H1 (cell line): Measurements from ENCODE around the gene MORN4. TPM values are rescaled to one million over a fixed set of nuclear protein-coding genes. Genes with fewer than 3 reads are reported as not detected.

Experiments
- CTCF ChIA-PET: fragments of 300-600 bp; sonication (Branson Sonifier 250); formaldehyde crosslinking; loops from one replicate; lab custom pipeline; 2021; ENCODE audit not compliant: partially characterized antibody; lab: Charles Lee
- POLR2A ChIA-PET: fragments of 300-600 bp; sonication (Branson Sonifier 250); formaldehyde crosslinking; loops from one replicate; lab custom pipeline; 2021; ENCODE audit warnings: inconsistent platforms; ENCODE audit not compliant: partially characterized antibody; lab: Charles Lee
- DNase-seq, 2 experiments: peaks; one replicate each; pipeline versions ENCODE4 v3.0.0 to v3.0.0-alpha.2; 2010 to 2022; ENCODE audit warnings: low spot score in 2 of 2, low read depth in 1 of 2, mixed read lengths in 1 of 2
- FAIRE-seq: peaks from 2 replicates; lab custom pipeline; 2011; peaks lifted over from hg19 to GRCh38; lab: Jason Lieb, UNC
- H2AFZ ChIP-seq: 2 replicates; pipeline ENCODE4 v1.8.1; 2012; ENCODE audit warnings: low read length, inconsistent platforms
- H2AK5ac ChIP-seq: 2 replicates; pipeline ENCODE4 v1.6.1; 2013; ENCODE audit warnings: low read depth, low read length
- H2BK120ac ChIP-seq: replicated peaks from 2 replicates; pipeline ENCODE3; 2013; ENCODE audit warnings: low read depth, low read length, inconsistent platforms
- H2BK12ac ChIP-seq: 2 replicates; pipeline ENCODE4 v1.6.1; 2013; ENCODE audit warnings: low read depth, low read length
- H2BK15ac ChIP-seq: 2 replicates; pipeline ENCODE4 v1.6.1; 2013; ENCODE audit warnings: low read length
- H2BK20ac ChIP-seq: 2 replicates; pipeline ENCODE4 v1.6.1; 2013; ENCODE audit warnings: low read length
- H2BK5ac ChIP-seq: 2 replicates; pipeline ENCODE4 v1.6.1; 2013; ENCODE audit warnings: low read depth, low read length
- H3K14ac ChIP-seq: 2 replicates; pipeline ENCODE4 v1.6.1; 2013; ENCODE audit warnings: inconsistent platforms; ENCODE audit not compliant: insufficient read length
- H3K18ac ChIP-seq: 2 replicates; pipeline ENCODE4 v1.6.1; 2013; ENCODE audit warnings: low read length; ENCODE audit errors: extremely low read depth
- H3K23ac ChIP-seq: 2 replicates; pipeline ENCODE4 v1.6.1; 2013; ENCODE audit warnings: inconsistent platforms; ENCODE audit not compliant: insufficient read length
- H3K23me2 ChIP-seq: 2 replicates; pipeline ENCODE4 v1.6.1; 2013; ENCODE audit warnings: low read depth, low read length
- H3K27ac ChIP-seq: 2 replicates; pipeline ENCODE4 v1.6.1; 2011; ENCODE audit warnings: low read depth, low read length, inconsistent platforms
- H3K27me3 ChIP-seq, 4 experiments: replicated peaks in 1 of 4; 1 replicate in 1 of 4; 2 replicates in 3 of 4; pipeline versions ENCODE4 v1.6.1 to v1.8.1; 2011 to 2013; ENCODE audit warnings: low read length in 3 of 4, mild to moderate bottlenecking in 3 of 4, inconsistent platforms in 2 of 4, mixed read lengths in 2 of 4, moderate library complexity in 1 of 4; ENCODE audit not compliant: control insufficient read depth in 3 of 4, insufficient read depth in 3 of 4; ENCODE audit errors: extremely low read depth in 1 of 4
- H3K36me3 ChIP-seq, 4 experiments: 2 replicates each; pipeline versions ENCODE4 v1.6.1 to v1.8.1; 2011 to 2013; ENCODE audit warnings: mild to moderate bottlenecking in 4 of 4, low read length in 3 of 4, moderate library complexity in 2 of 4, control low read depth in 1 of 4, inconsistent platforms in 1 of 4; ENCODE audit not compliant: insufficient read depth in 4 of 4, control insufficient read depth in 2 of 4
- H3K4ac ChIP-seq: replicated peaks from 2 replicates; pipeline ENCODE3; 2013; ENCODE audit warnings: low read length, low read depth, mixed read lengths, inconsistent platforms; ENCODE audit not compliant: insufficient read length
- H3K4me1 ChIP-seq, 4 experiments: replicated peaks in 1 of 4; 1 replicate in 1 of 4; 2 replicates in 3 of 4; pipeline versions ENCODE4 v1.6.1 to v1.8.1; 2011 to 2013; ENCODE audit warnings: low read length in 3 of 4, inconsistent platforms in 2 of 4, mixed read lengths in 1 of 4; ENCODE audit not compliant: insufficient read depth in 4 of 4, control insufficient read depth in 3 of 4
- H3K4me2 ChIP-seq, 2 experiments: 2 replicates each; pipeline versions ENCODE4 v1.6.1 to v1.8.1; 2011 to 2013; ENCODE audit warnings: low read depth in 2 of 2, low read length in 2 of 2, control low read depth in 1 of 2, inconsistent platforms in 1 of 2, mild to moderate bottlenecking in 1 of 2; ENCODE audit not compliant: insufficient read depth in 1 of 2
- H3K4me3 ChIP-seq, 4 experiments: fragments of 200-600, 300-600 bp in 1 of 4; sonication (generic), shearing (Covaris generic), sonication (Bioruptor Twin) in 1 of 4; 2 replicates each; pipeline versions ENCODE4 v1.5.1 to v1.8.1; 2011 to 2016; ENCODE audit warnings: low read length in 4 of 4, low read depth in 3 of 4, control low read depth in 2 of 4, inconsistent platforms in 2 of 4, mild to moderate bottlenecking in 2 of 4, mixed read lengths in 1 of 4, moderate library complexity in 1 of 4; ENCODE audit not compliant: insufficient read depth in 2 of 4; ENCODE audit errors: extremely low read depth in 1 of 4
- H3K56ac ChIP-seq: replicated peaks from 2 replicates; pipeline ENCODE3; 2013; ENCODE audit warnings: low read depth, mild to moderate bottlenecking, mixed read lengths, low read length, inconsistent platforms; ENCODE audit not compliant: insufficient read length
- H3K79me1 ChIP-seq: 2 replicates; pipeline ENCODE4 v1.6.1; 2013; ENCODE audit warnings: low read depth, low read length, control low read depth
- H3K79me2 ChIP-seq, 2 experiments: 2 replicates each; pipeline versions ENCODE4 v1.6.1 to v1.8.1; 2012 to 2013; ENCODE audit warnings: low read length in 2 of 2, mild to moderate bottlenecking in 2 of 2, inconsistent platforms in 1 of 2; ENCODE audit not compliant: insufficient read depth in 2 of 2, control insufficient read depth in 1 of 2
- H3K9ac ChIP-seq, 4 experiments: replicated peaks in 1 of 4; 1 replicate in 1 of 4; 2 replicates in 3 of 4; pipeline versions ENCODE4 v1.6.1 to v1.8.1; 2011 to 2013; ENCODE audit warnings: low read depth in 3 of 4, low read length in 3 of 4, control low read depth in 2 of 4, mild to moderate bottlenecking in 2 of 4, moderate library complexity in 2 of 4, inconsistent platforms in 1 of 4; ENCODE audit errors: extremely low read depth in 1 of 4
- H3K9me3 ChIP-seq, 2 experiments: 2 replicates each; pipeline versions ENCODE4 v1.6.1 to v1.8.1; 2012 to 2013; ENCODE audit warnings: mild to moderate bottlenecking in 2 of 2, moderate library complexity in 2 of 2, control low read depth in 1 of 2, inconsistent platforms in 1 of 2, low read depth in 1 of 2, low read length in 1 of 2, mixed read lengths in 1 of 2; ENCODE audit not compliant: insufficient read depth in 2 of 2
- H4K20me1 ChIP-seq, 2 experiments: replicated peaks in 1 of 2; 2 replicates each; pipeline versions ENCODE3 to v1.8.1; 2011 to 2013; ENCODE audit warnings: inconsistent platforms in 2 of 2, low read length in 2 of 2, mild to moderate bottlenecking in 1 of 2; ENCODE audit not compliant: insufficient read depth in 2 of 2, control insufficient read depth in 1 of 2
- H4K5ac ChIP-seq: 2 replicates; pipeline ENCODE4 v1.6.1; 2013; ENCODE audit warnings: low read length, low read depth, mixed read lengths, inconsistent platforms; ENCODE audit not compliant: insufficient read length
- H4K8ac ChIP-seq: 2 replicates; pipeline ENCODE4 v1.8.0; 2013; ENCODE audit warnings: mild to moderate bottlenecking, moderate library complexity, low read length, inconsistent platforms; ENCODE audit not compliant: insufficient read depth; ENCODE audit errors: extremely low read depth
- H4K91ac ChIP-seq: replicated peaks from 2 replicates; pipeline ENCODE3; 2013; ENCODE audit warnings: low read length, mixed read lengths, inconsistent platforms; ENCODE audit not compliant: insufficient read length
- EGR1 ChIP-seq: IDR thresholded peaks from 2 replicates; pipeline ENCODE4 v1.6.1; 2011; ENCODE audit warnings: low read depth, low read length, borderline replicate concordance
- GABPA ChIP-seq: IDR thresholded peaks from 2 replicates; pipeline ENCODE4 v1.6.1; 2011; ENCODE audit warnings: mild to moderate bottlenecking, low read length, moderate library complexity, borderline replicate concordance; ENCODE audit not compliant: insufficient read depth
- SP1 ChIP-seq: IDR thresholded peaks from 2 replicates; pipeline ENCODE4 v1.6.1; 2011; ENCODE audit warnings: low read depth, low read length
- TAF7 ChIP-seq: optimal IDR thresholded peaks from 2 replicates; pipeline ENCODE3; 2011; ENCODE audit warnings: low read depth, mild to moderate bottlenecking, inconsistent platforms, low read length, moderate library complexity, borderline replicate concordance
- TBP ChIP-seq: IDR thresholded peaks from 2 replicates; pipeline ENCODE4 v1.6.1; 2011; ENCODE audit warnings: low read depth, low read length, improper control_type of control experiment
- WGBS, 2 experiments: shearing (Covaris generic) in 1 of 2; methylation state at CpG; one replicate each; pipeline versions ENCODE4 v1.1.6 to v1.1.7; 2013 to 2015; ENCODE audit warnings: low lambda C conversion rate in 2 of 2, mixed read lengths in 2 of 2, inconsistent platforms in 1 of 2, low coverage in 1 of 2, missing lambda C conversion rate in 1 of 2; ENCODE audit not compliant: insufficient replicate concordance in 2 of 2, insufficient coverage in 1 of 2, insufficient read length in 1 of 2; ENCODE audit errors: extremely low coverage in 1 of 2, missing lambda C conversion rate in 1 of 2; 5-methylcytosine and 5-hydroxymethylcytosine counted together
- polyA plus RNA-seq, 7 experiments: library from polyadenylated mRNA; depleted of rRNA in 3 of 7; stranded (reverse) in 5 of 7; unstranded in 2 of 7; fragments of >200 nt in 5 of 7; fragments of 200-250 nt in 2 of 7; gene quantifications; 1 replicate in 5 of 7; 2 replicates in 1 of 7; 4 replicates in 1 of 7; pipeline versions ENCODE4 v1.2.1 to v1.2.3, GENCODE V29; 2011 to 2013; ENCODE audit warnings: missing spikeins in 2 of 7, mixed read lengths in 2 of 7
- total RNA-seq: library from RNA; stranded (reverse); fragmentation: NEBNext Ultra II Directional; extraction: Animal tissue kit (Norgen Biotek cat#: 25700); gene quantifications from 2 replicates; pipeline ENCODE4 v1.2.1, GENCODE V29; 2021

Gene MORN4
- total and polyA plus RNA-seq, 2 of the 8 experiments (the other 6 are each of a cell fraction or from before 2014, with no cell fraction given) = 13.6 to 22.0 TPM

GRCh38 chr10:97585439-97585811 lies 47.9 kb downstream of the MORN4 start:
- WGBS, 2 experiments = 89% methylated on average over 5 of the region's 5 CpGs; no CpG with 5 or more reads in 1 of the 2 experiments
- TF ChIP-seq EGR1 (no peak), TBP (no peak), SP1 (no peak), TAF7 (no peak), GABPA (no peak)

More at GRCh38 chr10:97585439-97585811, 47.9 kb downstream of the MORN4 start:
- Histone ChIP-seq H3K36me3 (no peaks in the 10 kb centered on the region), H3K14ac (no peak overlapping the region), H3K23ac (no peak overlapping the region), H3K79me2 (no peaks in the 10 kb centered on the region), H3K27ac (no peak overlapping the region), H3K9ac (no peak overlapping the region; a peak in 1 of 7 replicates), H2AFZ (no peak overlapping the region), H2BK12ac (no peak overlapping the region), H2BK20ac (no peak overlapping the region), H2BK5ac (no peak overlapping the region), H4K91ac (no peak overlapping the region), H4K5ac (no peak overlapping the region), H3K23me2 (peaks cover 1% of the 10 kb centered on the region; the same call in 1 of the 2 replicates), H2AK5ac (no peak overlapping the region), H3K27me3 (no peaks in the 10 kb centered on the region), H3K4me1 (peaks cover 0 to 6% (median 2%) of the 10 kb centered on the region in 4 experiments; a peak in 2 of 7 replicates), H4K20me1 (no peaks in the 10 kb centered on the region), H3K4me2 (no peak overlapping the region), H2BK15ac (no peak overlapping the region), H4K8ac (no peak overlapping the region), H3K9me3 (no peaks in the 10 kb centered on the region), H3K56ac (no peak overlapping the region), H3K4ac (no peak overlapping the region), H3K4me3 (no peak overlapping the region), H3K79me1 (no peaks in the 10 kb centered on the region), H3K18ac (no peak overlapping the region), H2BK120ac (no peak overlapping the region)
- FAIRE-seq (no peak), DNase-seq (no peak)
- CTCF ChIA-PET = interaction anchor here (0.8 to 9.5 kb wide), 9 partner anchors 12 to 190 kb away, joined by 3 to 108 read pairs (median 4); partner anchors contain the start of gene ANKRD2
- POLR2A ChIA-PET = interaction anchor here (1.5 to 2.1 kb wide), 2 partner anchors 10 kb away, joined by 3 to 6 read pairs; no protein-coding TSS in a partner anchor
